ENCODE results near the gene CDKL2. TPM values are rescaled to one million over a fixed set of nuclear protein-coding genes. Genes with fewer than 3 reads are reported as not detected.

The CDKL2 gene
- total RNA-seq, 2 donors from 2014 or later = 0.51 to 1.2 TPM

DNA sequence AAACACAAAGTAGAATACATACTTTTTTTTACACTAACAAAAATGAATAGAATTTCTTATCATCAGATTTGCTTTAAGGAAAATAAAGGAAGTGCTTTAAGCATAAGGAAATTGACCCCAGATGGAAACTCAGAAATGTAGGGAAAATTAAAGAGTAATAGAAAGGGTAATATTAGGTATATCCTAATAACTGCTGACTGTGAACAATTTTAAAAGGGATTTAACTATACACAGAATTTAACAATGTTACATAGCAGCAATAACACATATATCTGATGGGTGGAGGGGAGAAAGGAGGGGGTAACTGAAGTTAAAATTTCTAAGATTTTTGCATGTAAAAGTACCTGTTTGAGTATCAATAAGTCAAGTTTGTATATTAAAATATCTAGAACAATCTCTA is 8.6 kb downstream of the CDKL2 start:
- Histone ChIP-seq H3K27me3 (no peaks in the 10 kb centered on the region), H3K36me3 (no peaks in the 10 kb centered on the region), H3K9me3 (no peaks in the 10 kb centered on the region), H3K4me3 (no peak overlapping the region), H3K27ac (no peak overlapping the region), H3K4me1 (no peaks in the 10 kb centered on the region)
- no peak for TF ChIP-seq CTCF (IDR thresholded peaks at IDR 0.05)
- no peak for DNase-seq (ENCODE audit: low spot score)

- H3K36me3 ChIP-seq = no peaks in the 10 kb centered on the region
- H3K27ac ChIP-seq = no peak overlapping the region
- no peak overlapping the region for H3K4me3 ChIP-seq
- TF ChIP-seq CTCF (IDR thresholded peaks at IDR 0.05) = no peak
- H3K4me1 ChIP-seq = no peaks in the 10 kb centered on the region
- H3K9me3 ChIP-seq = no peaks in the 10 kb centered on the region
- no peaks in the 10 kb centered on the region for H3K27me3 ChIP-seq
- no peak for DNase-seq (ENCODE audit: low spot score)
Observed at GRCh38 chr4:75612306-75612705, 18.0 kb downstream of the CDKL2 start.

DNA sequence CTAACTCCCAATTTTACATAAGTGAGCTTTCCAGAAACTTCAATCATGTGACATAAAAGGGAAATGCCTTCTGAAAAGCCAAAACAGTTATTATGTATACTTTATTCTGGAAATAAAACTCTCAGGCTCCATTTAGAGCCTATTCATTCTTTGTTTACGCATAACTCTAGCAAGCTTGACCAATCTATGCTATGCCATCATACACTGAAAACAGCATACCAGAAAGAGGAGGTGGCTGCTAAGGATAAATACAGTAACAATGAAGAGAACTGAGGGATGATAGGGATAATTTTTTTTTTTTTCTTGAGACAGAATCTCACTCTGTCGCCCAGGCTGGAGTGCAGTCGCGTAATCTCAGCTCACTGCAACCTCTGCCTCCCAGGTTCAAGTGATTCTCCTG is 24.4 kb downstream of the CDKL2 start:
- Histone ChIP-seq H3K36me3 (no peaks in the 10 kb centered on the region), H3K9me3 (no peaks in the 10 kb centered on the region), H3K27me3 (no peaks in the 10 kb centered on the region), H3K27ac (no peak overlapping the region), H3K4me3 (no peak overlapping the region), H3K4me1 (no peaks in the 10 kb centered on the region)
- no peak for DNase-seq (ENCODE audit: low spot score)
- no peak for TF ChIP-seq CTCF (IDR thresholded peaks at IDR 0.05)

DNA sequence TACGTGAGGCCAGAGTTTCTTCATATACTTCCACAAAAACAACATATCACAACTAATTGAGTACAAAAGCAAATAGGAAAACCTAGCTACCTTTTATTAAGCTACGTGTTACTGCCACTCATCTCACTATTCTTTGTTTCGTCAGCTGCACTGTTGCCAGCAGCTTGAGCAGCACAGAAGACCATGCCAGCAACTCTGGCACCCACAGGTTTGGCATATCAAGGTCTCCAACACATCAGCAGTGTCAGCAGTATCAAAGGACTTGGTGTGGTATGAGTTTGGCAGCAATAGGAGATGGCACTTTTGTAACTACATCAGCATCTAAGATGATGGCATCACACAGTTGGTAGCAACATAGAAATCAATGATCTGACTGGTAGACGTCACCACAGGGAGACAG is 30.7 kb downstream of the CDKL2 start:
- no peak for TF ChIP-seq CTCF (IDR thresholded peaks at IDR 0.05)
- H3K4me3 ChIP-seq = no peak overlapping the region
- H3K27me3 ChIP-seq = no peaks in the 10 kb centered on the region
- H3K9me3 ChIP-seq = no peaks in the 10 kb centered on the region
- no peak for DNase-seq (ENCODE audit: low spot score)
- no peaks in the 10 kb centered on the region for H3K36me3 ChIP-seq
- no peaks in the 10 kb centered on the region for H3K4me1 ChIP-seq
- H3K27ac ChIP-seq = no peak overlapping the region

DNA sequence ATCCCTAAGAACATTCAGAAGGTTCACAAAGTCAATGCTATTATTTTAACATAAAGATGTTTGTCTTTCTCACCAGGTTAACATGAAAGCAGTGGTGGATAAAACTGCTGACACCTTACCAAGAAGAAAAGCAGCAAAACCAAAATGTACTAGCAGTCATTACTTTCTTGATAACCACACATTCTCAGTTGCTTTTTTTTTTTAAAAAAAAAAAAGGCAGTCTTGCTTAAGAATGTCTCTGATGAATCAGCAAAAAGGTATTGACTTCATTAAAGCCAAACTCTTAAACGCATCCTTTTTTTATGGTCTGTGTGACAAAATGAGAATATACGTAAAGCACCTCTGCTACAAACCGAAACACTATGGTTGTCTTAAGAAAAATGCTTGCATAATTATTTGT is 31.9 kb downstream of the CDKL2 start:
- Histone ChIP-seq H3K27ac (no peak overlapping the region), H3K4me3 (no peak overlapping the region), H3K4me1 (no peaks in the 10 kb centered on the region), H3K36me3 (no peaks in the 10 kb centered on the region), H3K9me3 (no peaks in the 10 kb centered on the region), H3K27me3 (no peaks in the 10 kb centered on the region)
- no peak for DNase-seq (ENCODE audit: low spot score)
- no peak for TF ChIP-seq CTCF (IDR thresholded peaks at IDR 0.05)

- H3K27me3 ChIP-seq = no peaks in the 10 kb centered on the region
- no peak overlapping the region for H3K27ac ChIP-seq
- H3K4me3 ChIP-seq = no peak overlapping the region
- no peak for TF ChIP-seq CTCF (IDR thresholded peaks at IDR 0.05)
- no peaks in the 10 kb centered on the region for H3K4me1 ChIP-seq
- H3K36me3 ChIP-seq = no peaks in the 10 kb centered on the region
- H3K9me3 ChIP-seq = no peaks in the 10 kb centered on the region
- no peak for DNase-seq (ENCODE audit: low spot score)
Observed at GRCh38 chr4:75596061-75596460, 34.3 kb downstream of the CDKL2 start.

Data from right atrium auricular region (tissue), 2 donors.